Colon (tissue), 2 donors: ENCODE measurements around the gene SUPT3H.
A peak's percentile ranks its signal among the peaks of the same experiment; 100 is the strongest.
"Not testable (repeated sequence)": the region's sequence is repeated elsewhere in the genome, so short reads cannot be mapped to it uniquely, and the experiment has no call there.

ENCODE experiments used
- FAIRE-seq: peaks from 2 replicates; lab custom pipeline; 2012; peaks lifted over from hg19 to GRCh38; lab: Jason Lieb, UNC
- donor health status: control.
- donor health status: control.

SUPT3H gene

GRCh38 chr6:45174045-45174444, 203.7 kb downstream of the SUPT3H start:
- no peak for FAIRE-seq

DNA sequence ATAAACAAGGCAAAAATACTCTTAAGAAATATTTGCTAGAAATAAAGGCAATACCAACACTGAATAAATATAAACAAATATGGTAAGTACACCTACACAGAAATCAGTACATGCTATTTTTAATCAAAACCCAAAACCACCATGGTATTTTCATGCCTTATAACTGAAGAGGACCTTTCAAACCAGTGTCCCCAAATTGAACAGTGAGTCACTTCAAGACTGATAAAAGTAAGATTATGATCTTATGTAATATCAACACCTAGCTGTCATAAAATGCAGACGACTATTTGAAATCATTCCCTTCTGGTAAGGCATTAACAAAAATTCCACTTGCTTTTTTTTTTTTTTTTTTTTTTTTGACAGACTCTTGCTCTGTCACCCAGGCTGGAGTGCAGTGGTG, 206.4 kb downstream of the SUPT3H start:
- FAIRE-seq = no peak

DNA sequence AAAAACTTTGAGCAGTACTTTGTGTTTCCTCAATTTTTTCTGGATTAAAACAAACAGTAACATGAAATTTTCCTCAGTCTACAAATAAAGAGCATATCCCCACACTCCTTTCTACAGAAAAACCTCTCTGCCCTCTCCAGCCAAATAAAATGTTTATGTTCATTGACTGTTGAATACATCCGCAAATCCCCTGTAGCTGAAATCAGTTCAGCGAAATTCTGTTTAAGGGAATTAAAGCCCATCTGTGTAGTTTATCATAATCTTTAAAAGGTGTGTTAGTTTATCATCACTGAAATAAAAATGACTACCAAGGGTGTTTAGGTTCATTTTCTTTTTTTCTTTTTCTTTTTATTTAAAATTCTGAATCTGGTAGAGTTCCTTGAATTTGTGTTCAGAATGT, 207.4 kb downstream of the SUPT3H start:
- no peak for FAIRE-seq

GRCh38 chr6:45169815-45170214, 207.9 kb downstream of the SUPT3H start:
- FAIRE-seq = no peak

DNA sequence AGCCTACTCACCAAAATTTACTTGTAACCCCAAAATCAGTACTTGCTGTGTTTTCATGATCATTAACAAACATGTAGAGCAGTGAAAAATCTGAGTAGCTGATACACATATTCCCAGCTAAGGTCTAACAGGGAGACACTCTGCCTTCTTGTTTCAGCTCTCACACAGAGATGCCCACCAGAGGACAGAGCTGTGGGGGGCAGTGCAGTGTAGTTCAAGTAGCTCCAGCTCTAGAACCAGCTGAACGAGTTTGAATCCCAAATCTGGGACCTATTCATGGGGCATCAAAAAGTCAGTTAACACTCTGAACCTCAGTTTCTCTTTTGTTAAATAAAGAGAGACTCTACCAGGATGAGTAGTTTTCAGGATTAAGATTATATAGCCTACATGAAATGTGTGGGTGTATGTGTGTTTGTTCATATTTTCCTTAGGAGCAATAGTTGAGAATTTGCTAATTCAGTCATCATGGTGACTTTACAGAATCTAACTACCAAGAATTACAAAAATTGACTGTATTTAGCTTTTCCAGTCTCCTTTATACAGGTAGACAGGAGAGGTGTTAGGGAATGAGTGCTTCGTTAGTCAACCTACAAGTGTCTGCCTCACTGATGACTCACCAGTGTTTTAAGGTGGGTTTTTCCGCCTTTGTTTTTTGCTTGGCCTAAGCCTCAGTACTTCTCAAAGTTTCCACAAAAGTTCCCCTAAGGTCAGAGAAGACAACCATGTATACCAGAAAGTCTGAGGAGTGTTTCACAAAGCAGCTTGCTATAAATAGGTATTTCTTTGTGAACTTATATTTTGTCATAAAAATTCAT, 213.6 kb downstream of the SUPT3H start:
- no peak for FAIRE-seq

- no peak for FAIRE-seq
Observed at GRCh38 chr6:45160305-45160704, 217.4 kb downstream of the SUPT3H start.

DNA sequence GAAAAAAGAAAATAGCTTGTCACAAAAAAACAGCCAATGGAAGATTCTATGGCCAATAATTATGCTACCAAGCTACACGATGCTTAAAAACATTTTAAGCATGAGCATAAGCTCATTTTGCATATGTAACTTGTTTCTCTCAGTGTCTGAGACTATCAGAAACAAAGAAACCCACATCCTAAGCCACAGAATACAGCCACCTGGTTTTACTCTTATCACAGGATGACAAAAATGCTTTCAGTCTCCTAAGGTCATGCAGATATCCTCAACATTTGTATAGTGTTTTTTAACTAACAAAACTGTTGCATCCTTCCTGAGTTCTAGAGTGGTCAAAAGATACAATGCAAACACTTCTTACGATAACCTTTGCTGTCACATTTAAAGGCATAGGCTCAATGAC, 221.7 kb downstream of the SUPT3H start:
- no peak for FAIRE-seq

DNA sequence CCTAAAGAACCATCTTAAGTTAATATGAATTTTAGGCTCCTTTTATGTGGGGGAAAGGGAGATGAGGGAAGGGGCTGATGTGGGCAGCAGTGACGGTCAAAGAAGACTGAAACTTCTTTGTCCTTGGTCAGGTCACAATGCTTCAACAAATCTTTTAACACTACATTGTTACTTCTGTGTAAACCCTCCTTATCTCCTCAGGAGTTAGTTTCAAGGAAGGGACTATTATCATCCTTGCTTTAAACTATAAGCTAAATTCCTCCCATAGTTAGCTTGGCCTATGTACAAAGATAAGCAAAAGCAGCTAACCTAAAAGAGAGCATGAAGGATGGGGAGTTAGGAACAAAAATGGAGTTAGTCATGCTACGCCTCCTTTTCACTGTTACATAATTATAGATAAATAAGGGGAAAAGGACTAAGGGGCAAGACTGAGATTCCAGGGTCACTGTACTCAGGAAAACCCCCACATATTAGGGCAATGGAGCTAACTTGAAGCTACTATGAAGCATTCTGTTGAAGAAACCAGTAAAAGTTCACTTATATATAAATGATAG, 222.3 kb downstream of the SUPT3H start:
- FAIRE-seq = no peak

DNA sequence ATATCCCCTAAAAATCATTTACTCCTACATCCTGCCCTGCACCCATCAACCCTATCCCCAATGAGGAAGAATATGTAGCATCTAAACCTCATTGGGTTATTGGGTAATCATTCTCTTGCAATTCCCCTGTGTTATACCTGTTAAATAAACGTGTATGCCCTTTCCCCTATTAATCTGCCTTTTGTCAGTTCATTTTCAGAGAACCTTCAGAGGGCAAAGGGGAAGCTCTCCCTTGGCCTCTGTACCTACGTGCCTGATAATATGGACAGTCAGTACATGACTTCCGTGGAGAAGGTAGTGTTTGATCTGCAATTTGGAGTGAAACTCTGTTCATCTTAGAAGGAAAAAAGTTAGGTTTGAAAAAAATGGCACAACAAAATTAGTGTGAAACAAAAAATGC, 223.1 kb downstream of the SUPT3H start:
- FAIRE-seq = no peak

GRCh38 chr6:45148711-45149341, 228.9 kb downstream of the SUPT3H start:
- FAIRE-seq = no peak

- no peak for FAIRE-seq
Observed at GRCh38 chr6:45148278-45148677, 229.5 kb downstream of the SUPT3H start.

DNA sequence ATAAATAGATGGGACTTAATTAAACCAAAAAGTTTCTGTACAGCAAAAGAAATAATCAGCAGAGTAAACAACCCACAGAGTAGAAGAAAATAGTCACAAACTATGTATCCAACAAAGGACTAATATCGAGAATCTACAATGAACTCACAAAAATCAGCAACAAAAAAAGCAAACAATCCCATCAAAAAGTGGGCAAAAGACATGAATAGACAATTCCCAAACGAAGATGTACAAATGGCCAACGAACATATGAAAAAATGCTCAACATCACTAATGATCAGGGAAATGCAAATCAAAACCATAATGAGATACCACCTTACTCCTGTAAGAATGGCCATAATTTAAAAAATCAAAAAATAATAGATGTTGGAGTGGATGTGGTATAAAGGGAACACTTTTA, 232.1 kb downstream of the SUPT3H start:
- not testable (repeated sequence) for FAIRE-seq

DNA sequence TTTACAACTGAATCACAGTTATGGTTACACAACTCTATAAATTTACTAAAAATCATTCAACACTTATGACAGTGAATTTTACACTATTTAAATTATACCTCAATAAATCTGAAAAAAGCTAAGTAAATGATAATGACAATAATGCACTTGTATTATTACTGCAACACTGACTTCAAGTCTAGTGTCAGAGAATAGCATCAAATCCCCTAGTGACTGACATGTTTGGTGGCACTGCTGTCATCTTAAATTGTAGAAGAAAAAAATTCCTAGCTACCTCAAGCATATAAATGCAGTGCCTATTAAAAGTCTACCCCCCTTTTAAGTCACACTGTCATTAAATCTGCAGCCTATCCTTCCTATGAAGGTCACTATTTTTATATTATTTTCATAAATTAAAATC, 239.0 kb downstream of the SUPT3H start:
- FAIRE-seq = no peak

GRCh38 chr6:45136495-45136894, 241.2 kb downstream of the SUPT3H start:
- no peak for FAIRE-seq

DNA sequence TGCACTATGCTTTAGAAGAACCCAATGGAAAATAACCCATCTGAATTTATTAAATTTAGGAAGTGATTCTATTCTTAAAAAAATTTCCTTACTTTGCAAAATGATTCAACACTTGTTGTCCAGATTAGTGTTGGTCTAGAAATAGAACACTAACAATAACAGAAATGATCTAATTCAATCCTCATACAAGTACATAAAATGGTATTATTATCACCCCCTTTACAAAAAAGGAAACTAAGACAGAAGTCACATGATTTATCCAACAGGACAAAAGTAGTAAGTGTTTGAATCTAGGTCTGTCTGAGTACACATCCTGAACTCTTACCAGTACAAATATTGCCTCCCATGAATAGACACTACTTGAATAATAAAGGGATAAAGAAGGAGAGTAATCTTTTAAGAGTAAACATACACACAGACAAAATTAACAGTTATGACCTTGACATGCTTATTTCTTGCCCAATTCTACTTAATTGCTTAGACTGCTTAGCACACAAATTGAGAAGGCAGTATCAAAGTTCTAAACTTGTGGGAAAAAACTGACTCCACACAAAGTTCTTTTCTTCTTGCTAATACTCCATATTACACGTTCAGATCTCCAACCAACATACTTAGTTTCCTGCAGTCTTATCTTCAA, 245.0 kb downstream of the SUPT3H start:
- FAIRE-seq = peak; percentile 14

DNA sequence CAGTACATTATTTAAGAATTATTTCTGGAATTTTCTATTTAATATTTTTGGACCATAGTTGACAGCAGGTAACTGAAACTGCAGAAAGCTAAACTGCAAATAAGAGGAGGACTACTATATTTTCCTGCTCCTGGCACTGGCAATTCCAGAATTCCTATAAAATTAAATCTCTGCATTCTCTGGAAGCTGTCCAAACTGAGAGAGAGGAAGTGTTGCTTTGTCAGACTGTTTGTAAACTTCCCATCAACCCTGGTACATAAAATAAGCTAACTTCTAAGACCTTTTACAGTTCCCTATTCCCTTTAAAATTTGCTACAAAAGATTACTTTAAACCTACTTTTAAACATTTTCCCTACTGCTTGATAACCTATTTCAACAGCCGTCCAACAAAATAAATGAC, 245.7 kb downstream of the SUPT3H start:
- no peak for FAIRE-seq

GRCh38 chr6:45129051-45129450, 248.7 kb downstream of the SUPT3H start:
- no peak for FAIRE-seq

DNA sequence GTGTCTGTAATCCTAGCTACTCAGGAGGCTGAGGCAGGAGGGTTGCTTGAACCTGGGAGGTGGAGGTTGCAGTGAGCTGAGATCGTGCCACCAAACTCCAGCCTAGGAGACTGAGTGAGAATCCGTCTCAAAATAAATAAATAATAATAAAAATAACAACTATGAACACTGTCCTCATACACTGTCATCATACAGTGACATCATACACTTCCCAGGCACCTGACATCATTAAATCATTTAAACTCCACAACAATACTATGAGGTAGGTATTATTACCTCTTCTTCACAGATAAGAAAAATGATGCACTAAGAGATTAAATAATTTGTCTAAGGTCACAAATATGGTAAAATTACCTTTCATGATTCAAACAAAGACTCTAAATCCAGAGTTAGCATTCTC, 250.5 kb downstream of the SUPT3H start:
- no peak for FAIRE-seq

DNA sequence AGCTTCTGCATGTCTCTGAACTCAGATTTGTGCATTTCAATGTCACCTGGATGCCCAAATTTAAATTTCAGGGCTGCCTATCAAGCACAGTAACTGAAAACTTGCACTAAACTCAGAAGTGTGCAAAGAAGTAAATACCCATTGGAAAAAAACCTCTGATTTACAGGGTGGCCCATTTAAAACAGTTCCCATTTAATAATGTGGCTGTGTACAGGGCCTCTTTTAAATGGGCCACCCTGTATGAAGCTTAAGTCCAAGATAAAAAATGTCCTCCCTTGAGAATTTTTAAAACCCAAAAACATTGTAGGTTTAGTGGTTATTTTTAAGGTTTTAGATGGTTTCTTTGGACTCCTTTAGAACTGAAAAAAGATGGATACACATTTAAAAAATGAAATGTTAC, 251.7 kb downstream of the SUPT3H start:
- FAIRE-seq = no peak

GRCh38 chr6:45123023-45123422, 254.7 kb downstream of the SUPT3H start:
- FAIRE-seq = no peak

DNA sequence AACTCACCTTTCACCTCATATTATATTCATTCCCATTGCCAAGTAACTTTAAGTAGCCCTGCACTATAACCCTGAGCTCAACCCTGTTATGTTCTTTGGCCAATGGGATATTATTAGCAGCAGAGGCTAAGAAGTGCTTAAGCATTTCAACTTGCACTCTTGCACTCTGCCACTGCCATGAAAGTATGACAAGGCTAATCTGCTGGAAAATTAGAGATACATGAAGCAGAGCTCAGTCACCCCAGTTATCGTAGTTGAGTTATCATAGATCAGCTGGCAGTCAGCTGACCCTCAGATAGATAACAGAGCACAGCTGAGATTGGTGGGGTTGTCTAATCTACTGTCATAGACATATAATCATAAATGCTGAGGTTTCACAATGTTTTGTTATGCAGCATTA, 259.0 kb downstream of the SUPT3H start:
- FAIRE-seq = no peak

- FAIRE-seq = no peak
Observed at GRCh38 chr6:45116714-45117410, 260.9 kb downstream of the SUPT3H start.

DNA sequence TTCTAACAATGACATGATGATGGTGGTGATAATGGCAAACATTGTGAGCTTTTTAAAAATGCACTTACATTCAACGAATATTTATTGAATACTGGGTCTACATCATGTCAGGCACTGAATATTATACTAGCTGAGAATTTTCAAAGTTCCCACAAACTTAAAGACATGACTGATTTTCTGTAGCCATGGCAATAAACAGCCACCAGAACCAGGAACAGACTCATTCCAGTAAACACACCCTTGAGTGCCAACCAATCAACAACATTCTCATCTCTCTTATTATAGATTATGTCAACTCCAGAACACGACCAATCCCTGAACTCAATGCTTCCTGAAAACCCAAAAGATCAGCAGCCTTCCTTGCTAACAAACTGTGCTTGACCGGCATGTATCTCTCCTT, 262.0 kb downstream of the SUPT3H start:
- no peak for FAIRE-seq
